Activated CD4-positive, alpha-beta T cell treated with anti-CD3 and anti-CD28 coated beads, Interleukin-2, amount 50 U/mL, for 4 hours (primary cell): ENCODE results near the gene METTL2A.
A peak's percentile ranks its signal among the peaks of the same experiment; 100 is the strongest.
"Not testable (repeated sequence)": the region's sequence is repeated elsewhere in the genome, so short reads cannot be mapped to it uniquely, and the experiment has no call there.

Experiments
- DNase-seq, 2 experiments: peaks; one replicate each; pipeline ENCODE4 v3.0.0-alpha.2; 2020

Gene METTL2A, protein sequence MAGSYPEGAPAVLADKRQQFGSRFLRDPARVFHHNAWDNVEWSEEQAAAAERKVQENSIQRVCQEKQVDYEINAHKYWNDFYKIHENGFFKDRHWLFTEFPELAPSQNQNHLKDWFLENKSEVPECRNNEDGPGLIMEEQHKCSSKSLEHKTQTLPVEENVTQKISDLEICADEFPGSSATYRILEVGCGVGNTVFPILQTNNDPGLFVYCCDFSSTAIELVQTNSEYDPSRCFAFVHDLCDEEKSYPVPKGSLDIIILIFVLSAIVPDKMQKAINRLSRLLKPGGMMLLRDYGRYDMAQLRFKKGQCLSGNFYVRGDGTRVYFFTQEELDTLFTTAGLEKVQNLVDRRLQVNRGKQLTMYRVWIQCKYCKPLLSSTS

GRCh38 chr17:62423647-62424461 is at the start of gene METTL2A:
METTL2A (plus strand) TSS chr17:62423897; CDS start chr17:62423903, 6 bp downstream.
- peak; percentile 77 to 79 for DNase-seq

GRCh38 chr17:62380253-62380652 is 43.4 kb upstream of the METTL2A start, which contains the start of gene EFCAB3:
EFCAB3 (plus strand) TSS chr17:62380553; CDS start chr17:62382980, 2,427 bp downstream.
- no peak for DNase-seq

DNA sequence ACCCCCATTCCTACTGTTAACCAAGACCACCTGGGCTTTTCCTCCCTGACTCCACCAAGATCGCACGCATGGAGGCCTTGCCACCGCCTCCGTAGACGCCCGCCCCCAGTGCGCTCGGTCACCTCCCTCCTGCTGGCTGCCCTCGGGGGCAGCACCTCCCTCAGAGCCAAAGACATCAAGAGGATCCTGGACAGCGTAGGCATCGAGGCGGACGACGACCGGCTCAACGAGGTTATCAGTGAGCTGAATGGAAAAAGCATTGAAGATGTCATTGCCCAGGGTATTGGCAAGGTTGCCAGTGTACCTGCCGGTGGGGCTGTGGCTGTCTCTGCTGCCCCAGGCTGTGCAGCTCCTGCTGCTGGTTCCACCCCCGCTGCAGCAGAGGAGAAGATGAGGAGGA is 42.1 kb upstream of the METTL2A start:
- no peak for DNase-seq

- no peak for DNase-seq
Observed at GRCh38 chr17:62388856-62389255, 34.8 kb upstream of the METTL2A start.

DNA sequence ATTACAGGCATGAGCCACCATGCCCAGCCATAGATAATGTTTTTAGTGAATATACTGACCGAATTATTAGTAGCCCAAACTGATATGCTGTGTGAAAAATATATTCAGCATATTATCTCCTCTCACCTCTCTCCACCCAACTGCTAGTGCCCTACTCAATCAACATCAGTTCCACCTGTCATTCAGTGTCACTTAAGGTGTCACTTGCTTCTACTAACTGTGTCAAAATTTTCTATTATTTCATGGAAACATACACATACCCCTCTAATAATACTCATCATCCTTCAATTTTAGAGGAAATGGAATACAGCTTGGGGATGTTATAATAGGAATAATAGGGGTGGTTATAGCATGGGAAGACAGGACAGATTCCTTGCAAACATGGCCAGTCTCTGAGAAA is 30.8 kb upstream of the METTL2A start:
- DNase-seq: no peak

DNA sequence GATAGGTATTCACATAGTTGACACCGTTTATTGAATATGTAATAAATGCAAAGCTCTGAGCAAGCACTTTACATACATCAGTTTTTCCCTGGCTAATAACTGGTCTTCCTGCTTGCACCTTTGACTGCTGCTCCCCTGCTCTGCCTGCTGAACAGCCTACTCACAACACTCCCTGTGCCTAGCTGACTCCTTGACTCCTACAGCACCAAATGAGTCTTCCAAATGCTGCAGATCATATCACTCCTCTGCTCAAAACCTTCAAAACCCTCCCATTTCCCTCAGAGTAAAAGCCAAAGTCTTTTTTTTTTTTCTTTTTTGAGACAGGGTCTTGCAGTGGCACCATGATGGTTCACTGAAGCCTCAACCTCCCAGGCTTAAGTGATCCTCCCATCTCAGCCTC is 24.8 kb upstream of the METTL2A start:
- no peak for DNase-seq

GRCh38 chr17:62405451-62405850 is 18.2 kb upstream of the METTL2A start:
- no peak for DNase-seq

DNA sequence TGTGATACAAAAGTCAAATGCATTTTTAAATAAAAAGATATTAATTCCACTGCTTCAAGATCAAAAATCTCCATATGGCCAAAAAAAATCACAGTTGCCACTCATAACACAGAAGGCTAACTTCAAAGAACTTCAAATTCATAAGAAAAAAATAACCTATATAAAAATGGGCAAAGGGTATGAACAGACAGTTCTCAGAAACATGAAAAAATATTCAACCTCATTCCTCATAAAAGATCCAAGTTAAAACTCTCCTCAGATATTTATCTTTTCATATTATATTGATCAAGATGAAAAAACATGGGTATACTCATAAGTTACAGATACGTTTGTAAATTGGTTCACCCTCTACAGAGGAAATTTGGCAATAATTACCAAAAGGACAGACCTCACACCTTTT is 10.6 kb upstream of the METTL2A start:
- DNase-seq: not testable (repeated sequence)

DNA sequence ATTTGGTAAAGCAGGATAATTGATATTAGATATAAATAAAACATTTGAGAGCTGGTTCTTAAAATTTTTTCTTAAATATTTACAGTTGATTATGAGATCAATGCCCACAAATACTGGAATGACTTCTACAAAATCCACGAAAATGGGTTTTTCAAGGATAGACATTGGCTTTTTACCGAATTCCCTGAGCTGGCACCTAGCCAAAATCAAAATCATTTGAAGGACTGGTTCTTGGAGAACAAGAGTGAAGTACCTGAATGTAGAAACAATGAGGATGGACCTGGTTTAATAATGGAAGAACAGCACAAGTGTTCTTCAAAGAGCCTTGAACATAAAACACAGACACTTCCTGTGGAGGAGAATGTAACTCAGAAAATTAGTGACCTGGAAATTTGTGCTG is 2.5 kb downstream of the METTL2A start:
- DNase-seq: not testable (repeated sequence)

DNA sequence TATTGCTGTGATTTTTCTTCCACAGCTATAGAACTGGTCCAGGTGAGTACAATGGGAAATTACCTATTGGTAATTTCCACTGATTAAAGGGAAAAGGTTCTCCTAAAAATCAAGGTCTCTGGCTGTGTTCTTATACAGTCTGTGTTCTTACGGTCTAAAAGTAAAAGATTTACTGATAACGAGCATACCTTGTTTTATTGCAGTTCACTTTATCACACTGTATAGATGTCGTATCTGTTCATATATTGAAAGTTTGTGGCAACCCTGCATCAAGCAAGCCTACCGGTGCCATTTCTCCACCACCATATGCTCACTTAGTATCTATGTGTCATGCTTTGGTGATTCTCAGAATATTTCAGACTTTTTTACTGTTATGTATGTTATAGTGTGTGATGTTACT is 11.6 kb downstream of the METTL2A start:
- DNase-seq: not testable (repeated sequence)

DNA sequence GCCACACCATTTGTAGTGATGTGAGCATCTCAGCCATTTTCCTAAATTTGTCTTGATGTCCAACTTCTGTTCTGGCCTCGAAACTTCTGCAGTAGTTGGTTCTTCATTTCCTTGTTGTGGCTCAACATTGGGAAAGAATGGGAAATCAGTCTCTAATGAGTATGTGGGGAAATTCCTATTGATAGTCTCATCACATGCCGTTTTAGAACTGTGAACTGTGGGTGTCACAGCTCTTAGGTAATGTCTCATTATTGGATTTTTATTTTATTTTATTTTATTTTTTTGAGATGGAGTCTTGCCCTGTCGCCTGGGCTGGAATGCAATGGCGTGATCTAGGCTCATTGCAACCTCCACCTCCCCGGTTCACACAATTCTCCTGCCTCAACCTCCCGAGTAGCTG is 17.5 kb downstream of the METTL2A start:
- DNase-seq: not testable (repeated sequence)

DNA sequence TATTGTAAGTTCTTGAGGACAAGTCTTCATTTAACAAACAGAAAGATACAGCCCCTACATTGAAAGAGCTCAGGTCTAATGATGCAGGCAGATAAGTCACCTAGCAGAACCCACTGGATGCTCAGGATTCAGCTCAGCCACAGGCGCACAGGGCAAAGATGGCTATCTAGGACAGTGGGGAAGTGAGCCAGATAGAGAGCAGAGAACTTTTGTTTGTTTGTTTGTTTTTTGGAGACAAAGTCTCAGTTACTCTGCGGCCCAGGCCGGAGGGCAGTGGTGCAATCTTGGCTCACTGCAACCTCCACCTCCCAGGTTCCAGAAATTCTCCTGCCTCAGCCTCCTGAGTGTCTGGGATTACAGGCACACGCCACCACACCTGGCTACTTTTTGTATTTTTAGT is 20.4 kb downstream of the METTL2A start:
- DNase-seq: no peak

DNA sequence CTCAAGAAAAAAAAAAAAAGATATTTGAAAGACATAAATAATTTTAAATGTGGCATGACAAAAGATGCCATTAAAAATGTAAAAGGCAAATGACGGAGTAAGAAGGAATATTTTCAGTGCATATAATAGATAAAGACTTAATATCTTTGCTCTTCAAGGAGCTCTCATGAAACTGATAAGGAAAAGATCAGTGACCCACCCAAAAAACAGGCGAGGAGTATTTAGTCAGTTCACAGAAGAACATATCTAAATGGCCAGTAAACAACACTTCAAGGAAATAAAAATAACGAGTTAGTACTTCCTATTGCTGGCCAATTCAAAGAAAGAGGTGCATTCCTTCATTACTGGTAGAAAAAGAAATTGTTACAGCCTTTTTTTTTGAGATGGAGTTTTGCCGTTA is 22.1 kb downstream of the METTL2A start:
- DNase-seq: not testable (repeated sequence)

GRCh38 chr17:62452195-62452594 is 28.5 kb downstream of the METTL2A start:
- not testable (repeated sequence) for DNase-seq

DNA sequence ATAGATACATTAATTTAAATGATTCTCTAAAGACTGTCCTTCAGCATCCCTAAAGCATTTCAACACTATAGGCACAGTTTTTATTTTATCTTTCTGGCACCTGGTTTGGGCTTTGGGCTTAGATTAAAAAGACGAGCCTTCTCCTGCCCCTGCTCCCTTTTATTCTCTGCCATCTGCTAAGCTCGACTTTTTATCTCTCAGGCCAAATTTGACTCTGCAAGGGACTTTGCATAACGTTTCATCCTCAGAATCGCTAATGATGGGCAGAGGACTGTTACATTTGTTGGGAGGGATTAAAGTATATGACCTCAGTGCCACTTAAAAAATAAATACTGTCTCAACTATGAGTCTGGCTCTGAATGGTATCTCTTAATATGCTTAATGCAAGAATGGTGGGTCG is 29.3 kb downstream of the METTL2A start:
- not testable (repeated sequence) for DNase-seq

DNA sequence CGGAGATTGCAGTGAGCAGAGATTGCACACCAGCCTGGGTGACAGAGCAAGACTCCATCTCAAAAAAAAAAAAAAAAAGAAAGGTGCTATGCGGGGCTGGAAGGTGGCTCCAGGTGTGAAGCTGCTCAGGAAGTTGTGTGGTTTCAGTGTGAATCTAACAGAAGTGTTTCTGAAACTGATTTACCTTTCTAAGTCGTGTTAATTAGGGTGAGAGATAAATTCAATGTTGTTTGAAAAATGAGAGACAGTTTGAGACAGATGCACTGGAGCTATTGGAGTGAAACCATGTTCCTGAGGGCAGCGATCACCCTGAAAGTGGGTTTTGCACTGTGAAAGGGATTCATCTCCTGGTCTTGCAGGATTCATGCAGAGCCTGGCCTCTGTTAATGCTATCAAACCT is 30.0 kb downstream of the METTL2A start:
- DNase-seq: not testable (repeated sequence)

- DNase-seq: not testable (repeated sequence)
Observed at GRCh38 chr17:62454111-62454510, 30.4 kb downstream of the METTL2A start.

DNA sequence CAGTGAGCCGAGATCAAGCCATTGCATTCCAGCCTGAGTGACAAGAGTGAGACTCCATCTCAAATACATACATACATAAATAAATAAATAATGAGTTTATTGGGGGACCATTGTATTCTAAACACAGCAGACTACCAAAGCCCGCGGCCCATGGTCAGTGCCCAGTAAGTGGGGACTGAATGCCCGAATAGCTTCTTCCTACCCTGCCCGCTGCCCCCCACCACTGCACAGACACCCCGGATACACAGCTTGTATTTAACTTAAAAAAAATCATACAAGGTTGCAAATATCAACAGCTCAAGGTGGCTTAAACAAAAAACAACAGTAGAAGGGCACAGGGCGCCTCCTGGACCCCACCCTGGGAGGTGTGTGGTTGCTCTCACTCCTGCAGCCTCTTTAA is 32.3 kb downstream of the METTL2A start:
- DNase-seq: no peak

DNA sequence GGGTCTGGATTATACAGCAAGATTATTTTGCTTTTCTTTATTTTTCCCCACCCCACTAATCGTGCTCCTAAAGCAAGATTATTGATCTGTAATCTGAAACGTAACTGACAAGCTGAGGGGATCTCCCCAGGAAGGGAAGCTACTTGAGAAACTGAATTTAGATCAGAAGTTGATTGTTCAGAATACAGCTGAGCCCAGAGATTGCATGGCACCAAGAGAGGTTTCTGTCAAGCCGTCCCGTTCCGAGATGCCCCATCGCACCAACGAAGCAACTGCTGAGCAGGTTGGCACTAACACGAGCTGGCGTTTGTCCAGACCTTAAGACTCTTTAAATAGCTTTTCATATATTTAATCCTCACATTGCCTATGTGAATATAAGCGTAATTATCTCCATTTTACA is 34.8 kb downstream of the METTL2A start:
- not testable (repeated sequence) for DNase-seq

DNA sequence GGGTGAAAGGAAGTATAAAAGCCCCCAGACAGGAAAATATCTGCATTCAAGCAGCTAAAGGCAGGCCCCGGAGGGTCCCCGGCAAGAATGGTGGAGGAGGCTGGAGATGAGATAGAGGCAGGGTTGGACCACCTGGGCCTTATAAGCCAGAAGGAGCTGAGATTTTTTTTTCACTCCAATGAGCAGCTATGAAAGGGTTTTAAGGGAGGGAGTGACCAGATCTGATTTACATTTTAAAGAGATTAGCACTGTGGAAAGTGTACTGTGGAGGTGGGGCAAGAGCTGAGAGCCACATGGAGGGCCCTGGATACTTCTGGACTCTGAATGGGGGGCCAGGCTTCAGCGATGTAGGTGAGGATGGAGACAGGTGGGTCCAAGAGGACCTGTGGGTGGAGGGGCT is 40.7 kb downstream of the METTL2A start:
- not testable (repeated sequence) for DNase-seq

DNA sequence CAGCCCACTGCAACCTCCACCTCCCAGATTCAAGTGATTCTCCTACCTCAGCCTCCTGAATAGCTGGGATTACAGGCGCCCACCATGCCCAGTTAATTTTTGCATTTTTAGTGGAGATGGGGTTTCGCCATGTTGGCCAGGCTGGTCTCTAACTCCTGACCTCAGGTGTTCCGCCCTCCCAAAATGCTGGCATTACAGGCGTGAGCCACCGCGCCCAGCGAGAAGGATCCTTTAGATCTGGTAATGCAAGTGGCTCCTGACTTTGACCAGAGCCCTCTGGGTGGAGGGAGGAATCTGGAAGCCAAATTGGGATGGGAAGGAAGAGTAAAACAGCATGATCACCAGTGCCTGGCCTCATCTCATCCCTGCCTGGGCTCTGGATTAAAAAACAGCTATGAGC is 41.6 kb downstream of the METTL2A start:
- not testable (repeated sequence) for DNase-seq

- DNase-seq: peak; percentile 57 to 62
Observed at GRCh38 chr17:62470666-62471379, 47.1 kb downstream of the METTL2A start.

- DNase-seq: not testable (repeated sequence)
Observed at GRCh38 chr17:62471380-62471880, 47.7 kb downstream of the METTL2A start.
